HUDEP-2 (cell line): Measurements from ENCODE around the gene HOXA1.

ENCODE experiments used
- DNase-seq, 76 experiments: peaks; one replicate each; lab custom pipeline; 2025; ENCODE audit not compliant: unreplicated experiment in 76 of 76; lab: John Stamatoyannopoulos, UW

The HOXA1 gene

GRCh38 chr7:27095897-27096767 lies at the start of gene HOXA1:
HOXA1 (minus strand) TSS chr7:27096000; CDS start chr7:27095912, 88 bp downstream.
- peak in 19 of 76 experiments; percentile 4 to 56 (median 26) for DNase-seq

GRCh38 chr7:27145165-27145913 lies 49.5 kb upstream of the HOXA1 start:
- DNase-seq, result no peak

- no peak for DNase-seq
Measured at GRCh38 chr7:27144781-27145164, 49.0 kb upstream of the HOXA1 start.

GRCh38 chr7:27143950-27144780 lies 48.4 kb upstream of the HOXA1 start:
- DNase-seq, result no peak

- peak in 4 of 76 experiments; percentile 3 to 30 (median 18) for DNase-seq
Measured at GRCh38 chr7:27143023-27143949, 47.5 kb upstream of the HOXA1 start, which contains the start of gene HOXA5. HOXA5 (minus strand) TSS chr7:27143681; CDS start chr7:27143607, 74 bp downstream.

- no peak for DNase-seq
Measured at GRCh38 chr7:27142580-27143022, 46.8 kb upstream of the HOXA1 start.

GRCh38 chr7:27141923-27142579 lies 46.3 kb upstream of the HOXA1 start:
- DNase-seq, result no peak

- DNase-seq, result no peak
Measured at GRCh38 chr7:27141137-27141922, 45.5 kb upstream of the HOXA1 start.

GRCh38 chr7:27140126-27140857 lies 44.5 kb upstream of the HOXA1 start:
- no peak for DNase-seq

- no peak for DNase-seq
Measured at GRCh38 chr7:27139334-27140125, 43.7 kb upstream of the HOXA1 start.

- no peak for DNase-seq
Measured at GRCh38 chr7:27138985-27139333, 43.2 kb upstream of the HOXA1 start.

- no peak for DNase-seq
Measured at GRCh38 chr7:27138472-27138871, 42.7 kb upstream of the HOXA1 start.

- no peak for DNase-seq
Measured at GRCh38 chr7:27137640-27138315, 42.0 kb upstream of the HOXA1 start.

- no peak for DNase-seq
Measured at GRCh38 chr7:27134392-27134791, 38.6 kb upstream of the HOXA1 start.

- DNase-seq, result no peak
Measured at GRCh38 chr7:27133409-27134231, 37.8 kb upstream of the HOXA1 start.

- DNase-seq, result no peak
Measured at GRCh38 chr7:27132978-27133377, 37.2 kb upstream of the HOXA1 start.
